ENCODE data around the gene TMPRSS13.

The TMPRSS13 gene

DNA sequence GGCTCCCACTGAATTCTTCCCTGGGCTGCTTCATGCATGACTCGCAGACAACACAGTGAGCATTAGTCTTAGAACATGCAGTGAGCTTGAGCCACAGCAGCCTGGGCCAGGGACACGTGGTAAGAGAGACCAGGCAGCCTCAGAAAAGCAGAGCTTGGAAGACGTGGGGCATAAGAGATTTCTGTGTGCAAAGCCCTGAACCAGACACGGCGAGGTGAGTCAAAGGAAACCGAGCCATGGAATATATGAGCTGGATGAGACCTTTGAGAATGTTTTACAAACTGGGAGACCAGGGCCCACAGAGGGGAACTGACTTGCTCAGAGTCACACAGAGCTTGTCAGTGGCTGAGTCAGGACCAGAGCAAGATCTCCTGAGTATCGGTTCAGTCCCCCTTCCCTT is 44.2 kb downstream of the TMPRSS13 start:
- DNase-seq = no peak

DNA sequence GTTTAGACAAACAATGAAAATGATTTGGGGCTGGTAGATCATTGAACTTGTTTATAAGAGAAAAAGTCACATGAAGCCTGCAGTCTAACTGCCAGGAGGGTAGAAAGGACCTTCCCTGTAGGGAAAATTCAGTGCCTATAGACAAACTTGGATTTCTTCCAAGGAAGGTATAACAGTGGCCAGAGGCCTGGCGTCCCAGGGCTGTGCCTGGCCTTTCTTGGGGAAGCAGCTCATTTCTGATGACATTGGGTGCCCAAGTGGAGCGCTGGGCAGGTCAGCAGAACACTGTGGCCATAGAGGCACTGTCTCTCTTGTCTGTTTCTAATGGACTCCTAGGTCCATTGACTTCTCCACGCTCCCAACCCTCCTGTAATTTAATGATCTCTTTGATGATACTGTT is 46.1 kb downstream of the TMPRSS13 start:
- no peak for DNase-seq

DNA sequence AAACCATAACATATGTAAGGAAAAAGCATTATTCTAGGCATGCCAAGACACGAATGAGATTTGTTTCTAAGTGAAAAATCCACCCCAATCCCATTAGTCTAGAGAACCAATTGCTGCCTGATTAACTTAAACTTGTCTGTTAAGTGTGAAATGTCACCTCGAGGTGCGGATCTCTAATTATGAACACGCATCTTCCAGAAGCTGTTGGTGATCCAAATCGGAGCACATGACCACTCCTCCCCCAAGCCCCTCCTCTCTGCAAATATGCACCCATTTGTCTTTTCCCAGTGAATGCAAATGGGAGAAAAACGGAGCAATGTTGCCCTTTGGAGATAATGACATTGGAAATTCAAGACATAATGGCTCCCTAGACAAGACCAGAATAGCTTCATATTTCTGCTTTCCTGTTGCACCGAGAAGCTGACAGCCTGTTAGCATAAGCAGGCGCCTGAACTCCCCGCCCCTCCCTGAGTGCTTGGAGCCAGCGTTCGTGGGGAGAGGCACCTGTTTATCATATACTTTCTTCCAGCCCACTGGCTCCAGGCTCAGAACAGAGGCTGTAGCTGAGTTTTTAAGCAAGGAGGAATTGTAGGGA is 46.8 kb downstream of the TMPRSS13 start:
- DNase-seq = no peak

DNA sequence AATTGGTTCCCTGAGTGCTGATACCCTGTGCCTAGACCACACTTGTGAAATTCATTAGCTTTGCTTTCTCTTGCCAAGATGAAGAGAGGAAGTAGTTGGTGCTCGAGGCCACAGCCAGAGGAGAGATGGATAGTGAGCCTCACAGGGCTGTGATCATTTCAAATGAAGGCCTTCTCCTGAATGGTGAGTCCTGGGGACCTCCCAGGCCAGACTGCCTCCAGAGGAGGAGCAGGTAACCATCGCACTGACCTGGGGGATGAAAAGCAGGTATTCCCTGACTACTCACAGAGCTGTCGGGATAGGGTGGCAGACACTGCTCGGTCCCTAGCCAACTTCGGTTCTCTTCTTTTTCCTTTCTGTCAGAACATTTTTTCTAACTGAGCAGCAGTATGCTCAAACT is 48.0 kb downstream of the TMPRSS13 start:
- no peak for DNase-seq

DNA sequence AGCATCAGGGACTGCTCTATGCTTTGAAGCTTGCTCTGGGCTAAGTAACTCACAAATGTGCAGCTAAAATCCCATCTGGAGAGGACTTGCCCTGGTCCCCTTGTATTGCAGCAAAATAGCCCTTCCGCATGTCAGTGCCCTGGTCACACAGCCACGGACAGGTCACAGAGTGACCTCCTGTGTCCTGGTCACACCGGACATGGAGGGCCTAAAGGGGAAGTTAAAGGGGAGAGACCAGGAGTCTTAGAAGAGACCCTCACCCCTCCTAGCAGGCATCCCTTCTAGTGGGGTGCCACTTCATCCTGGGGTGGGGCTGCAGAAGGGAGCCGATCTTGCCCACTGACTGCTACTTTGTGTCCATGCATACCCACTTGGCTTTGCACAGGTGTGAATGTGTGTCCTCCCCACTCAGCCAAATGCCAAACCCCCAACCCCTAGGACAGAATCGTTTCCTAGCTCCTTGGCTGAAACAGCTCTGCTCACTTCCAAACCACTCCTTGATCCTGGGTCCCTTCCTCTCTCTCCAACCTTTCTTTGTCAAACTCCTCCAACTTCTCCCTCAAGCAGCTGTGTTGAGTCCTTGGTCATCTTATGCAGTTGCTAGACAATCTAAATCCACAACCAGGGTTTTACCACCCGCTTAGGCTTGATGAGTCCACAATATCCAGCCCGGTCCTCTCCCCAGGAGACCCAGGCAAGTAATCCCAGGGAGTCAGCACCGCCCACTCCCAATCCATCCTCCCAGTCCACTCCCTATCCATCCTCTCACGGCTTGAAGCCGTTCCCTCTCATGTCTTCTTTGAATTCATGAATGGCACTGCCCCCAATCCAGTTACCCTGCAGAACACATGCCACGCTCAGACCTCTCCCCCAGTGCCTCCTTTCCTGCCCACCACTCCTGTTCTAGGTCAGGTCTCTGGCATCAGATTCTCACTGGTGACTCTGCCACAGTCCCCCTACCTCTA is 49.4 kb downstream of the TMPRSS13 start:
- no peak for DNase-seq

DNA sequence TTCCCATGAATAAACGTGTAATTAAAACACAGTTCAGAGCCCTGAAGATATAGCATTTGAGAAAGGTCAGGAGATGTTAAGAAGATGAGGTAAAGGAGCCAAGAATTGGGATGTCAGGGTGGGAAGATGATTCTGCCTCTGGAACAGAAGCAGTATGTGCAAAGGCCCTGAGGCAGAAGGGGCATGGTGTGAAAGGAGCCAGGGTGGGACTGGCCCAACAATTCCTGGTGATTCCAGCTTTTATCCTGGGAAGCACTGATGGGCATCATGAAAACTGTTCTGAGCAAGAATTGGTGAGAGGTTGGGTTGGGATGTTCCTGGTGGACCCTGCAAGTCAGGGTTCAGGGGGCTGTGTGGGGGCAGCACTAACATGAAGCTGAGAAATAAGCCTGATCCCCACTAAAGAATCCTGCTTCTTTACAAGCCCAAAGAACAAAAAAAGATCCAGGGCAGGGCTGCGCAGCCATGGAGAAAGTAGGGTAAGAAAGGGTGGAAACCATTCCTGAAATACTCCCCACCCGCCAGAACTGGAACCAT is 50.2 kb downstream of the TMPRSS13 start:
- no peak for DNase-seq

DNA sequence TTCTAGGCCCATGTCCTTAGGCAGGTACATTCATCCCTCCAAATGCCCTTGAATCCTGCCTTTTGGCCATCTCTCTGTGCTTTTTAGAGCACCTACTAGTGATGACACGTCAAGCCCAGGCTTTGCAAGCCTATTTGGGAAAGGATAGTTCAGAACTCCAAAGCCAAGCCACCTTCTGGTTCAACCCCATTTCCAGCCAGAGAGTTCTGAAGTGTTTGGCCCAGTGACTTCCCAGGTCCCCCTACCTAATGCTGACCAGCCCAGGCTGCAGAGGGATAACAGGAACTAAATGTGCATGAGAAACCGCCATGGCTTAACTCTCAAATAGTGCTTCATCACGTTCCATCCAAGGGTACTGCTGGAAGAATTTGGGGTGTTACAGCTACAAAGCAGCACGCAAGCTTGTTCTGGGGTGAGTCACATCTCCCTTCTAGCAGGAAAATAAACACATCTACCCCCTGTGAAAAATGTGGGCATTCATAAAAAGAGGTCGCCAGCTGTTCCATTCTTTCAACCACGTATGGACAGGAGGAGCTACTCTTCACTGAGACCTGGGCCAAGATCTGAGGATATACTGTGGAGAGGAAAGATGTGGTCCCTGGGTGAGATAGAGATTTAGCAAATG is 50.8 kb downstream of the TMPRSS13 start:
- no peak for DNase-seq

DNA sequence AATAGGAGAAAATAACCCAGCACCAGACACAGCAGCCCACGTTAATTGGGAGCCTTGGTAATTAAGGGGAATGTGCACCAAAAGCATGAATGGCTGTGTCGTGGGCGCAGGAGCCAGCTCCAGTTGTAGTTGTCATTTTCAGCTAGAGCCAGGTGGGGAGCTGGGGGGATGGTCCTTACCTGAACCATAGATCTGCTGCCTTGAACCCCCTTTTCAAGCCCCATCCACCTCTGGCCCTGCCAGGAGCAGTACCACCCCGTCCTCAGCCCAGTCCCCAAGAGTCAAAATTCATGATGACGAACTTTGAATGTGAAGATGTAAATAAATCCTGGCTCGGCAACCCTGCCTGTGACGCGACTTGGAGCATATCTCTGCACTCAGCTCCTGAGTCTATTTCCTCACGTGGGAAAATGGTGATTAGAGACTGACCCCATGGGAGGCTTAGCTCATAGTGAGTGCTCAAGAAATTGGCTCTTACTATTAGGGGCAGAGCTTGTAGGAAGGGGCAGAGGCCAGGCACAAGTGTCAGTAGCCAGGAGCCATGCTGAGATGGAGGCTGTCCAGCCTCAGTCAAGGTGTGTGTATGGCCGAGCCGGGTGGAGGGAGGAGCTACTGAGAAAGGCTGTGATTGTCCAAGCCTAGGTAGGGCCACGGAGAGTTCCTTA is 52.0 kb downstream of the TMPRSS13 start:
- DNase-seq = no peak

DNA sequence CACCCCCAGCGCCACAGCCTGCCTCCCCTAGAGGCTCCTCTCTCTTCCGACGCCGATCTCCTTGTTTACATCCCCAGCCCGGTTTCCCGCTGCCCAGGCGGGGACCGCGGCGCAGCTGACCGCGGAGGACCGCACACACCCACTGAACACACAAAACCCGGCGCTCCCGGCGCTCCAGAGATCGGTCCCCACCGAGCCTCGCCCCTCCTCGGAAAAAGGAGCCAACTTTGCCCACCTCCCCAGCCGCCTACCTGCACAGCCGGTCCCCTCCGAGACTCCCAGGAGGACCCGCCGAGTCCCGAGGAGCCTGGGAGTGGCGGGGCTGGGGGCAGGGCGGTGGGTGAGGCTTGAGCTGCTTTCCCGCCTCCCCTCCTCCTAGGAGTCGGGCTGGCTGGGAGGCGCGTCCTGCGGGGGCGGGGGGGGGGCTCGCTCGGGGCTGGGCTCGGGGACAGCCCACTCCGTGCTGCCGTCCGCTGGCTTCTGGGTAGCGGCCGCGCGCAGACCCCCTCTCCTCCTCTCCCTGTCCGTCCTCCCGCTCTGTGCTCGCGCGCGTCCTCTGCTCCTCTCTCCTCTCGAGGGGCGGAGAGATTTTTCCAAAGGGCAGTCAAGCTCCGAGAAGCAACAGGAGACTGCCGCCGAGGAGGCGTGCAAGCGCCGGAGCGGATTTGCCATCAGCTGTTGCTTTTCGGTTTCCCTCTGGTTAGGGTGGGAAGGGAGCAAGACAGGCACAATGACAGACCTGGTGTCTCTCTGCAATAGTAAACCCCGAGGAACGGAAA is 52.7 kb downstream of the TMPRSS13 start, which contains the start of gene FXYD6:
TSS of gene FXYD6 (minus strand) at position 318 of the 779 bp plus-strand sequence. CDS start 33,882 bp downstream, outside the sequence.
- no peak for DNase-seq

DNA sequence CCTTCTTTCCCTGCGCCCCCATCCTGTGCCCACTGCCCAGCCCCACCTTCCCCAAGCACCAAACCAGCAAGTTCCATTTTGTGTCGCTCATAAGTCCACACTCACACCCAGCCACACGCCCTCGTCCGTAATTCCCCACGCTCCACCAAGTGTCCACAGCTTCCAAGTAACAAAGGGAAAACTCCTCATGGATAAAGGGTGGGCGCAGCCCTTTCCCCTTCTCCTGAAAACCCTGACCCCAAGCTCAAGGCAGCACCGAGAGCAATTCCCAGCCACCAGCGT is 53.2 kb downstream of the TMPRSS13 start:
- DNase-seq = no peak

DNA sequence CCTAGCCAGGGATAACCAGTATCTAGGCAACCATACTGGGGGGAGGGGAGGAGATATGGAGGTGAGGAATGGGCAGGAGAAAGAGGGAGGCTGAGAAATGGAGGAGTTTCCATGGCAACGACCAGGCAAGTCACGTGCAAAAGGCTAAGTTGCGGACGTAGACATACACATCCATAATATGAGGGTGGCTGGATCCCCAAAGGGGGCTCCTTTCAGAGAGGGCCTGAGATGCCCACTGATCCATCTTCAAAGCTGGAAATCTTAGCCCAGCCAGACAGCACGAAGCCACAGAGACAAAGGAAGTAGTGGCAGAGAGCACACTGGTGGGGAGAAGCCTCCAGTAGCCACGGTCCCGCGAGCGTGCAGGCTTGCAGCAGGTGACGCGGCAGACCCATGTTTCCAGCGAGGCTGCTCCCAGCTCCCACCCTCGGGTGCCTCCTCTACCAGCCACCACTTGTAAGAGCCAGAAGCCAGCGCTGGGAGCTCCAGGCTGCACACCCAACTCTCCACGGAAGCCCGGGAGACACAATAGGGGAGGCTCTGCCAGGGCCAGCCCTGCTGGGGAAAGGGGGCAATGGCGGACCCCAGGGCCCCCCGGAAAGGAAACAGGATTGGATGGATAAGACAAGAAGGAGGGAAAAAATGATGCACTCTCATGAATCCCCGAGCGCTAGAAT is 53.7 kb downstream of the TMPRSS13 start:
- no peak for DNase-seq

DNA sequence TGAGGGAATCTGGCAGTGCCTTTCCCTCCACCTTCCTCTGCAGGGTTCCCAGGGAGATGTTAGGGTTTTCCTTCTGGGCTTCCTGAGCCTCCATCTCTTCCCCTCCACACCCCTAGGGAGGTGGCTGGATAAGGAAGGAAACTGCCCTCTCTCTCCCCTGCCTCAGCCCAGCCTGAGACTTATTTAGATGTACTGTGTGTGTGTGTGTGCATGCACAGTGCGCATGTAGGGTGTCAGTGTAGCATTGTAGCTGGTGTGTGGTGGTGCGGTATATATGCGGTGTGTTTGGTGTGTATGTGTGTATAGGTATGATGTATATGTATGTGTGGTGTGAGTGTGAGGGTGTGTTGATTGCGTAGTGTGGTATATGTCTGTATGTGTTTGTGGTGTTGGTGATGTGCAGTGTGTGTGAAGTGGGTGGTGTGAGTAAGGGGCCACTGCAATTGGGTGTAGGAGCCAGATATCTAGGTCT is 54.3 kb downstream of the TMPRSS13 start:
- no peak for DNase-seq

DNA sequence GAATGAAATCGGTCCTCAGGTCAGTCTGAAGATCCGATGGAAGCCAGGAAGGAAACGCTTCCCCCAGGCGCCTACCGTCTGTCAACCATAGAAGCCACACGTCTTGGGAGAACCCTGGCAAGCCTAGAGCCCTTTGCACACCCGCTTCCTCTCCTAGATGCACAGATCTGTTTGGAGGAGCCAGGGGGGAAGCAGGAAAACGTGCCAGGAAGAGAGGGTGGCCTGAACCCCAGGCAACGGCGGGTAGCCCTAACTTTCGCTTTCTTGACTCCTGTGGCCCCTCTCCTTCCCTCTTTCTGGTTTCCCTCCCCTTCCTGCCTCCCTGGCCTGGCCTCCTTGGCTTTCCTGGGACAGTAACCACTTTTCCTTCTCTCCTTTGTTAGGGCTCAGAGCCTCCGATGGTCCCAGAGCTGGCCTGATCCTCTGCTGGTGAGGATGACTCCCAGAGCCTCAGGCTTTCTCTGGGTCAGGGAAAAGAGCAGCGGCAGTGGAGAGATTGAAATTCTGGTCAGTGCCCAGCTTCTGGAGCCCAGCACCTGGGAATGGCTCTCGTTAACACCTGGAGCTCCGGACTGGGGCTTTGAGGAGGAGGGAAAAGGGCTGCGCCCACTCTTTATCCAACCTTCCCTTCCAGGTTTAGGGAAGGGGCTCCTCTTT is 54.8 kb downstream of the TMPRSS13 start:
- no peak for DNase-seq

DNA sequence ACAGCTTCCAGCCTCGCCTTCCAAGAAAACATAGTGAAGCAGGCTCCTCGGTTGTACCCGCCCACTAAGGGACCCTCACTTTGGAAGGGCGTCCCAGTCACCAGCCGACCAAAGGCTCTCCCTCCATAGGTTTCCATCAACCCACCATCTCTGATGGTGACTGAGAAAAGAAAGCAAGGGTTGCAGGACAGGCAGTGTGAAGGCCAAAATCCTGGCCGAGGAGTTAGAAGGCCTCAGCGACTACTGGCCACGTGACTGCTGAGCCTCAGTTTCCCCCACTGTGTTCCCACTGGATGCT is 55.4 kb downstream of the TMPRSS13 start:
- no peak for DNase-seq

DNA sequence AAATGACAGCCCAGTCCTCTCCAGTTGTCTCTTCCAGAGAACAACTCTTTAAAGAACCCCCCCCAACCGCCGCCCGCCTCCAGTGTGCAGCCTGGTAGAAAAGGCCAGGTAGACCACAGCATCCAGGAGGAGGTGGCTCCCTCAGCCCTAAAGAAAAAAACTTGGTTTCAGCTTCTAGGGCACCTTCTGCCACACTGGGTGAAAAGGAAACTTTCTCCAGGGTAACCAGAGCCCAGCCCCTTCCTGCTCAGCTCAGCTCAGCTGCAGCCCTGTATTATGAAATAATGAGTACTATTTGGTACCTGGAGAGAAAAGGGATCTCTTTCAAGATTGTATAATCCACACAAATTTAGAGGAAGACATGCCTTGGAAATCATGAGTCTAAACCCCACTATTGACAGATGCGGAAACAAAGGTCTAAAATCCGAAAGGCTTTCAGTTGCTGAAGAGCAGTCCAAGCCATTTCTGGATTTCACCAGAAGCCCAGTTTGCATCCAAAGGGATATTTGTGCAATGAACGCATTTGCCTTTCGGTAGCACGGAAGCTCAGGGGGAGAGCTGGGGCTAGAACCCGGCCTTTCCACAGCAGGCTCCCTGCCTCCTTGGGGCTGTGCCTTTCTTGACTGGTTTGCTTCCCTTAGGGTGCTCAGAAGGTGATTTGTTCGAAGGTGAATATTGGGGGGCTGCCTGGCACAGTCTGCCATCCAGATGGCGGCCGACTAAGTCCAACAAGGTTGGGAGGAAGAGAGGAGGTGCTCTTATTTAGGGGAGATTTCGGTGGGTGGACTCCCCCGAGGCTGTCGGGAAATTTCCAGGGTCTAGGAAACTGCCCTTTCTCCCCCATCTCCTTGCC is 56.0 kb downstream of the TMPRSS13 start:
- no peak for DNase-seq

DNA sequence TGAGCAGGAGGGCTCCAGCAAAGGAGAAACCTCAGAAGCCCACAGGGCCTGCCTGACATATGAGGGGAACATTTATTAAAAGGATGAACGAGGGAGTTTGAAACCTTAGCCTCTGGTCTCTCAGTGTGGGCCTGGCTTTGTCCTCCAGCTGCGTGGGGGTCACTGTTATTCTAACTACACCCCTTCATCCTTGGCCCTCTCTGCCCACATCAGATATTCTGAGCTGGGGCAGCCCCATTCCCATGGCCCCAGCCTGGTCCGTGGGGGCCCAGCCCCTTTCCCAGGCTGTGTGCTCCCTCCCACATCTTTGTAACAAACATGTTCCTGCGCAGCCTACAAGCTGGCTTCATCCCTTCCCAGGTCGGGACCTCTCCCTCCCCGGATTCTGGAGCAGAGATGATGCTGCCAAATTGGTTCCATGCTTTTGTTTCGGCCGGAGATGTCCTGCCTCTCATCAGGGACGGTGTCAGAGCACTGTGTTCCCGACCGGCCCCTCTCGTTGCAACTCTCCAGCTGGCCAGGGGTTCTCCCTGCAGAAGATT is 56.7 kb downstream of the TMPRSS13 start:
- no peak for DNase-seq

DNA sequence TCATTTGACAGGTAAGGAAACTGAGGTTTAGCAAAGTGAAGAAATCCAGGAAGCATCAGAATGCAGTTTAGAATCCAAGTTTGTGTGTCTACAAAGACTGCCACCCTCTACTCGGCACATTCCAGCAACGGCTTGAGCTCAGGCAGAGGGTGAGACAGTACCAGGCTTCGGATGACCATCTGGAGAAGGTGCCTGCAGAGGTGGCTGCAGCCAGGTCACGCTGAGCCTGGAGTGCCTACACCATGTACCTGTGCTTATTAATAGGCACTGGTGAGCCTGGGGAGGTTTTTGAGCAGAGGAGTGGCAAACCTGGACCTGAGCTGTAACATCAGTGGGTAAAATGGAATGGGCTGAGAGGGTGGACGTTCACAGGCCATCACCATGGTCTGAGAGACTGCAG is 57.4 kb downstream of the TMPRSS13 start:
- no peak for DNase-seq

DNA sequence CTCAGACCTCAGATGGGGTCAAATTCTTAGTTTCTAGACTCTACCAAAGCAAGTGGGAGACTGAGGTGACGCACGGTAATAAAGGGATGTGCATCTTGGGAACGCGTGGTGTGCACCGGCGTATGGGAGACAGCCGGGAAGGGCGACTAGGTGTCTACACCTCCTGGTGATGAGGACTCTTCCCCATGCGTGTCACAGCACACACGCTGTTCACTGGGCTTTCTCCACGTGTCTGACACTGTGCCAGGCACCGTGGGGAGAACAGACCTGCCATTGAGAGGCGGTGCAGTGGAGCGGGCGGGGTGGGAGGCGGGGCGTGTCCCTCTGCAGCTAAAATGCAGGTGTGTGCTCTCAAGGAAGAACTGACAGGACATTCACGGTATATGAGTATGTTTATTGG is 58.0 kb downstream of the TMPRSS13 start:
- DNase-seq = no peak

DNA sequence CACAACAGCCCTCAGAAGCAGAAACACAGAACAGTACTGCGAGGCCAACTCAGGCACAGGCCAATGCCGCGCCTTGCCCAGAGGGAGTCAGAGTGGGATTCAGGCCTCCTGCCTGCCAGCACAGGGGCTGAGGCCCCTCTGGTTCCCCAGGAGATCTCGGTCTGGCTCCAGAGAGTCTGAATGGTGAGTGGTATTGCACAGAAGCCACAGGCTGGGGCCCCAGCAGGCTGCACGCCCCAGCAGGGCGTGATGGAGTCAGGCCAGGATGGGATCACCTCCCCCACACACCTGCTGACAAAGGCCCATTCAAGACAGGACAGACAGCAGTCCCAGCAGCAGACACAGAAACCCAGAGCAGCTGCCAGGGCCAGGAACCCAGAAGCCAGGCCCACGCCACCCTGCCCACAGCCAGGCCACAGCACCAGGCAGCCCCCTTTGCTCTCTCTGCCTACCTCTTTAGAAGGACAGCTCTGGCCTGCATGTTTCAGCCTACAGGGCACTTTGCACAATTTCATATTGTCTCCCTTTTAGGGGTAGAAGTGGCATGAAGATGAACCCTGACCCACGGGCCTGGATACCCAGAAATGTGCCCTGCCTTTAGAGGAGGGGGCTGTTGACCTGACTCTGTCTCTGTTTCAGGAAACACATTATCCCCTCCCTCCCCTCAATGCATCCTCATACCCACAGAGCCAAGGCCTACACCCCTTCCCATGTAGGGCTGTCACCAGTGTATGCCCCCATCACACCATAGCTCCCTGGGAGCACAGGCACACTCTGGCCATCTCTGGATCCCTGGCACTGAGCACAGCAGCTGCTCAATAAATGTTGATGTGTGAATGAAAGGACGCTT is 58.9 kb downstream of the TMPRSS13 start:
- no peak for DNase-seq
